Smooth muscle cell of the brain vasculature (primary cell): ENCODE data around the gene SAP30BP.

Experiments used
- DNase-seq: peaks from one replicate; pipeline ENCODE4 v3.0.0-alpha.2; 2012; ENCODE audit warnings: low read depth, low spot score

Gene SAP30BP

DNA sequence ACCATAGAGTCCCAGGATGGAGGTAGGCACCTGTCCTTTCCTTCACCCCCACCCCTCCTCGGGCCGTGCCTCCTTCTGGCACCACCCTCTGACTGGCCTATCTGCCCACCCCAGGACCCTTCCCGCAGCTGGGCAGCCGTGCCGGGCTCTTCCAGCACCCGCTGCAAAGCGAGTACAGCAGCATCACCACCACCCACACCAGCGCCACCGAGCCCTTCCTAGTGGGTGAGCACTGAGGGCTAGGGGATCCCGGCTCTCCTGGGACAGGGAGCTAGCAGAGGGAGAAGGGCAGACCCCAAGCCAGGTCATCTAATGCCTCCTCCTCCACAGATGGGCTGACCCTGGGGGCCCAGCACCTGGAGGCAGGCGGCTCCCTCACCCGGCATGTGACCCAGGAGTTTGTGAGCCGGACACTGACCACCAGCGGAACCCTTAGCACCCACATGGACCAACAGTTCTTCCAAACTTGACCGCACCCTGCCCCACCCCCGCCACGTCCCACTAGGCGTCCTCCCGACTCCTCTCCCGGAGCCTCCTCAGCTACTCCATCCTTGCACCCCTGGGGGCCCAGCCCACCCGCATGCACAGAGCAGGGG is 90.0 kb downstream of the SAP30BP start:
- DNase-seq, result no peak
